GM21381 (cell line): ENCODE results near the gene WDR18.

Experiments used
- ATAC-seq: cut with Tn5 transposase; IDR thresholded peaks from one replicate; pipeline ENCODE4 v1.9.1; 2021; ENCODE audit warnings: mild to moderate bottlenecking, moderate library complexity; ENCODE audit not compliant: unreplicated experiment

Gene WDR18

GRCh38 chr19:991174-991931 lies 7.2 kb downstream of the WDR18 start:
- no peak for ATAC-seq

DNA sequence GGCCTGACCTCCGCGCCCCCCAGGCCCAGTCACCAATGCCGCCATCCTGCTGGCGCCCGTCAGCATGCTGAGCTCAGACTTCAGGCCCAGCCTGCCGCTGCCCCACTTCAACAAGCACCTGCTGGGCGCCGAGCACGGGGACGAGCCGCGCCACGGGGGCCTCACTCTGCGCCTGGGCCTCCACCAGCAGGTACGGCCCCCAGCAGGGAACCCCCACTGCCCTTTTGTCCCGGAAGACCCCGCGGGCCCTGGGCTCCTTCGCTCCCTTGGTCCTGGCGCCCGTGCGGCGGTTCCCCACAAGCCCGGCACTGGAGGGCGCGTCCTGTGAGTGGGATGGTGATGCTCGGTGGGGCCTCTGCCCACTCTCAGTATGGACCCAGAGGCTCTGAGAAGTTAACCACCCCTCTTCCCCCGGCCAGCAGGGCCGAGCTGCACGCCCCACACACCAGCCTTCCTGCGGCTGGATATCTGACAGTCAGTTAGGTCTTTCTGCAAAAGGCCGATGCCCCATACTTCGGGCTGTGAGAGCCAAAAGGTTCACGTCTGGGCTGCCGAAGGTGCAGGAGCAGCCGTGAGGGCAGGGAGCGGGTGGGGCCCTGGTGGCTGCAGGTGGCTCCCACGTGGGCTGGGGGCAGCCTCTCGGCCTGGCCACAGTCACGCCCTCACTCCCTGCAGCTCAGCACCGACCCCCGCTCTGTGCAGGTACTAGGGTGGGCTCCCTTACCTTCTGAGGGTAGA lies 8.0 kb downstream of the WDR18 start:
- no peak for ATAC-seq

DNA sequence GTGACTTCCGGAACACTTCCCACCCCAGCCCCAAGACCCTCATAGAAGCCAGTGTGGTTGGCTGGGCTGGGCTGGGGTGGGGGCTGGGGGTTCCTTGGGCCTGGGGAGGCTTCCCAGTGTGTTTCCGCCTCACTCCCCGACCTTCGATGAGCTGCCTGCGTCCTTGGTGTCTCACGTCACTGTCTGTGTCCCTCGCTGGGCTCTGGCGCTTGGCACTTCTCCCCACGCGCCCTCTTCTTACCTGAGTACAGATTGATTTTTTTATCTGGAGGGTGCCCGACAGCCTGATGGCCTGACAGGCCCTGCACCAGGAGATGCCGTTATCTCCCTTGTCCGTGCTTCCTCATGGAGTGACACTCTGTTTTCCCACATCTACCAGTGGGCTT lies 8.5 kb downstream of the WDR18 start:
- no peak for ATAC-seq

DNA sequence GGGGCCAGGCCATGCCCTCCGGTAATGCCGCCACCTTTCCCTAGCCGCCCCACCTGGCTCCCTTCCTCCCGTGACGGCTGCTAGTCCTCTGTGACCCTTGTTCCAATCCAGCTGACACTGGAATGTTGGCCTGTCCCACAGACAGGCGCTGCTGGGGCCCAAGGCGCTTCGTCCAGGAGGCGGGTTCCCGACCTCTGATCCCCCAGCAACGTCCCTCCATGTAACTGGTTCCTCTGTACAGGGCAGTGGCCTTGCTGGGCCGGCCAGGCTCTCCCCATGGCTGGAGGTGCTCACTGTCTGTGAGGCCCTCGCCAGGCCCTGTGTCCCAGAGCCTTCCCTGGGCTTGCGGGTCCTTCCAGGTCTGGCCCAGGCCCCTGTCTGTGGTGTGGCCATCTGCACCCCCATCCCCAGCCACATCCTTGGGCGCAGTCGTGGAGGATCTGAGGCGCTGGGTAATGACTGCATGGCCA lies 9.3 kb downstream of the WDR18 start:
- no peak for ATAC-seq

GRCh38 chr19:993831-994393 lies 9.8 kb downstream of the WDR18 start:
- no peak for ATAC-seq

DNA sequence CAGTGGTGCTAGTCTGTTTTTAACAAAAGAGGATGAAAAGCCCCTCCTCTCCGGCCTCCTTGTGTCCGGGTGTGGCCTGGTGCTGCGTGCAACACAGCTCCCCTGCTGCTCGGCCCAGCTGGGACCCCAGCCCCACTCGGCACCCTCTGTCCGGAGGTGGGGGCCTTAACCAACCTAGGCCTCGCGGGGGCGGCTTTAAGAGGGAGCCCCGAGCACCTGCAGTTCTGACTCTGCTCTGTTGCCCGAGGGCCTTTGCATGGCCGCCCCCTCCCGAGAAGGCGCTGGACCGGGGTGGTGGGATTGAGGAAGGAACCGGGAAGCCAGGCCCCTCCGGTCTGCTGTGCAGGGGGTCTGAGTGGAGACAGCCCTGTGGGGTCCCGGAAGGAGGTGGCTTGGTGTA lies 10.4 kb downstream of the WDR18 start:
- no peak for ATAC-seq

DNA sequence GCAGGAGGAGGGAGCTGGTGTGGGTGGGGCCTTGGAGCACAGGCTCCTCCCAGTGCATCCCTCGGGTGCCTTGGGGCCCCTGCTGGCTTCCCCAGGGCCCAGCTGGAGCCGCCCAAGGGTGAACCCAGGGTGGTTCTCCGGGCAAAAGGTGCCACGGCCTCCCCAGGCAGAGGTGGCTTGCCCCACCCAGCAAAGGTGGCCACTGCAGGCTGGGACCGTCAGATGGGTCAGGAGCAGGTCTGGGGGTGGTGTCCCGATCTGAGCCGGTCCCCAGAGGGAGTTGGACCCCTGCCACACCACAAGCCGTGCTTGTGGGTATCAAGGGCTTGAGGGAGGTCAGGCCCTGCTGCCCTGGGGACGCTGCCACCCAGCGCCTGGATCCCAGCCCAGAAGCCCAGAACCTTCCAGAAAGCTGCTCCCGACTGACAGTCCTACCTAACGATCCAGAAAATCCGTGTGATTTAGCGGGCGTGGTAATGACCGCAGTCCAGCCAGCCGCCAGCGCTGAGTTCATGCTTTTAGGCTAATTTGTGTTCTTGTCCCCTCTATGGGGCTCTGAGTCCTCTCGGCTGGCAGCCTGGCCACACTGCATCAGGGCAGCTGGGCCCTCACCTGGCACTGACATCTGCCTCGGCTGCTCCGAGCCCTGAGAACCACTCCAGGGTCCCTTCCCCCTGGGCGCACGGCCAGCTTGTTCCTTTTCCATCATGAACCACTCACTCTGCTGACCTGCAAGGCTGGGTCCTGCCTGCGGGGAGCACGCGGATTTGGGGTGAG lies 11.1 kb downstream of the WDR18 start:
- ATAC-seq = no peak

DNA sequence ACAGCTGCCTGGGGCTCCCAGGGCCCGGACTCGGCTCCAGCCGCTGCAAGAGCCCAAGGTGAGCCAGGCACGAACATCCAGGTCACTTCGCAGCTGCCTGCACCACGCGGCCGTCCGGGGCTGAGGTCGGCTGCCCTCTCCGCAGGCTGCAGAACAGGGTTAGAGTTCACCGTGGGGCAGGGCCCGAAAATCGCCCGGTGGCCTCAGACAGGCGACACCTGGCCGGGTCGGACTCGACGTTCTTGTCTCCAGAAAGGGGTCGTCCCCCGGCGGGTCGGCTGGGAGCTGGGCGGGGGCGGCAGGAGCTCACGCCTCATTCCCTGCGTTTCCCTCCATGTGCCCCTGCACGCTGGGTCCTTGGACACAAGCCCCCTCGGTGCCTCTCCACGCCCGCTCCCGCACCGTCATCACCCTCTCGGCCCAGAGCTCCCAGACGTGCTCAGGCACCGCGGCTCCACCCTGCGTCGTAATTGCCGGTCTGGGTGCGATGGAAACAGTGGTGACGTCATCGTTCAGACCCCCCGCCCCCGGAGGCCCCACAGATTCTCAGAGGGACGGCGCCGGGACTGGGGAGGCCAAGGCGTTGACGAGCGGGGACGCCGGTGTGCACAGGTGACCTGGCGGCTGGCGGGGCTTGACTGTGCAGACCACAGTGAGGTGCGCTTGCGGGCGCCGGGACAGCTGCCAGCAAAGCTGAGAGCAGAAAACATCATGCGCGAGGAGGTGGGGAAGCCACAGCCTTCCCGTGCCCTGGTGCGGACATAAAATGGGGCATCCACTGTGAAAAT lies 12.1 kb downstream of the WDR18 start:
- ATAC-seq = no peak

GRCh38 chr19:998064-998463 lies 13.9 kb downstream of the WDR18 start:
- no peak for ATAC-seq

DNA sequence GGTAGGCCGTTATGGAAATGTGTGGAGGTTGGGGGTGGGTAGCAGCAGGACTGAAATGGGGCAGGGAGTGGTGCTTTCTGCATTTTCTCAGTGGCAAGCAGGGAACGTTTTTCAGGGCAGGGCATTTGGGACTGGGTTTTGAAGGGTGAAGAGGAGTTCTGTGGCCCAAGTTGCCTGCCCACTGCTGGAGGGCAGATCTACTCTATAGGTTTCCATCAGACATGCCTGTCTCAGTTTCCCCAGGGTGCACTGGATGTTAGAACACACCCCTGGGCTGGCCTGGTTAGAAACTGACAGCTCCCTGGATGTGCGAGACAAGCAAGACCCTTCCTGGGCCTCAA lies 15.2 kb downstream of the WDR18 start:
- no peak for ATAC-seq

DNA sequence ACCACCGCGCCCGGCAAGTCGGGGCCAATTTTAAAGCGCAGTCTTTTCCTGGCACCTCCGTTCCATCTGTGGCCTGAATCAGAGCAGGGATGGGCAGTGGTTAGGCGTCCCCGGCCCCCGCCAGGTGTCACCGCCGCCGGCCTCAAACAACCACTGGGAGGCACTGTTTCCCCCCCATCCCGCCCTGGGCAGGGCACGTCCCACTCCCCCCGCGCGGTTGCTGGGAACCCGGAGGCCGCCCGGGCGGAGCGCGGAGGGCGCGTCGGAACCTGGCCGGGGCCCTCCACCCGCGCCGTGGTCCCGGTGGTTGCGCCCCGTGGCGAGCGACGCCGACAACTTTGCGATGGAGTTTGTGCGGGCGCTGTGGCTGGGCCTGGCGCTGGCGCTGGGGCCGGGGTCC lies 15.9 kb downstream of the WDR18 start, which contains the start of gene GRIN3B:
Gene GRIN3B, plus strand, starts transcription at position 325 of the 400 bp plus-strand sequence. Its CDS starts 19 bp downstream, at position 344.
- ATAC-seq = no peak

- ATAC-seq = no peak
Observed at GRCh38 chr19:1000591-1001537, 16.7 kb downstream of the WDR18 start.

DNA sequence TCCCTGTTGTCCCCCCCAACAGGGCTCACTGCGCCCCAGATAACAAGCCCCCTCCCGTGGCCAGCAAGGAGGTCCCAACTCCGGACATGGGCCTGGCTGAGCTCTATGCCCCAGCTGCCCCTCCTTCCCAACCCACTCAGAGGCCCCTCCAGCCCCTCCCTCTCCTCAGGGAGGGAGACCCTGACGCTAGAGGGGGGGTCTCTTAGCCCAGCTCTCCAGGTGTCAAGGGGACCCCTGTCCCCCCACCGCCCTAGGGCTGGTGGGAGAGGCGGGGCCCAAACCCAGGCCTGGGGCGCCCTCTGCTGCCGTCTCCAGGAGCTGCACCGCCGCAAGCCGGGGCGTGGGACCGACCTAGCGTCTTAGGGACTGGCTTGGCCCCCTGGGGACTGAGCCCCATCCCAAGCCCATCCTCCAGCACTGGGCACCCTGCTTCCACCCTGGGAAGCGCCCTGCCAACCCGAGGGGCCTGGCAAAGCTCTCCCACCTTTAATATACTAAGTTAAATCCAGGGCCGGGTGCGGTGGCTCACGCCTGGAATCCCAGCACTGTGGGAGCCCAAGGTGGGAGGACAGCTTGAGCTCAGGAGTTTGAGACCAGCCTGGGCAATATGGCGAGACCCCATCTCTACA lies 17.5 kb downstream of the WDR18 start:
- no peak for ATAC-seq

DNA sequence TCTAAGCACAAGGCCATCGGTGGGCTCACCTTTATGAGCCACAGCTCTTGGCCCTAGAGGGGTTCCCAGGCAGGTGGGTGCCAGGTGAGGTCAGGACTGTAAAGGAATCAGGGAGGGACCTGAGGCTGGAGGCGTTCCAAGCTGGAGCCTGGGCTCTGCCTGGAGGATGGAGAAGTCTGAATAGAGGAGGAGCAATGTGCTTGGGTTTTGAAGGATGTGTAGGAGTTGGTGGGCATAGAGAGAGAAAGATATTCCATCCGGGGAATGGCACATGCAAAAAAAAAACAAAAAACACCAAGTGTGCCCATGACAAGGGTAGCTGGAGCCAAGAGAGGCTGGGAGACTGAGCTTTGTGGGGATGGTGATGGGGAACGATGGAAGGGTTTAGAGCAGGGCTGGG lies 18.5 kb downstream of the WDR18 start:
- no peak for ATAC-seq

DNA sequence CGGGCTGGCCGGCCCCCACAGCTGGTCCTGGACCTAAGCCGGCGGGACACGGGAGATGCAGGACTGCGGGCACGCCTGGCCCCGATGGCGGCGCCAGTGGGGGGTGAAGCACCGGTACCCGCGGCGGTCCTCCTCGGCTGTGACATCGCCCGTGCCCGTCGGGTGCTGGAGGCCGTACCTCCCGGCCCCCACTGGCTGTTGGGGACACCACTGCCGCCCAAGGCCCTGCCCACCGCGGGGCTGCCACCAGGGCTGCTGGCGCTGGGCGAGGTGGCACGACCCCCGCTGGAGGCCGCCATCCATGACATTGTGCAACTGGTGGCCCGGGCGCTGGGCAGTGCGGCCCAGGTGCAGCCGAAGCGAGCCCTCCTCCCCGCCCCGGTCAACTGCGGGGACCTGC lies 19.1 kb downstream of the WDR18 start:
- no peak for ATAC-seq

DNA sequence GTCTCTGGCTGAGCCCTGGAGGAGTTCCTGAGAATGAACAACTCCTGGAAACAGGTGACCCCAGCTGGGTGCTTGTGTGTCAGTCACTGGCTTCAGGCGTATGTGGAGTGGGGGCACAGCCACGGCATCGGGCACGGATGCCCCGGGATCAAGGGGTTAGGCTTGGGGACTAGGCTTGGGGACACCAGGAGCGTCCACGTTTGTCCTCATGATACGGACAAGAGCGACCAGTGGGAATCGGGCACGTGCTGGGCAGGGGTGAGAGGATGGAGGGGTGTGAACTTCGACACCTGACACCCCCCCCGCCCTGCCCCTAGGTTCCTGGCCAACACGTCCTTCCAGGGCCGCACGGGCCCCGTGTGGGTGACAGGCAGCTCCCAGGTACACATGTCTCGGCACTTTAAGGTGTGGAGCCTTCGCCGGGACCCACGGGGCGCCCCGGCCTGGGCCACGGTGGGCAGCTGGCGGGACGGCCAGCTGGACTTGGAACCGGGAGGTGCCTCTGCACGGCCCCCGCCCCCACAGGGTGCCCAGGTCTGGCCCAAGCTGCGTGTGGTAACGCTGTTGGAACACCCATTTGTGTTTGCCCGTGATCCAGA lies 20.2 kb downstream of the WDR18 start:
- no peak for ATAC-seq

GRCh38 chr19:1004803-1005664 lies 20.9 kb downstream of the WDR18 start:
- ATAC-seq = no peak
